Keratinocyte (primary cell): ENCODE data around the gene ARMCX2. TPM values are rescaled to one million over a fixed set of nuclear protein-coding genes. Genes with fewer than 3 reads are reported as not detected.

Experiments
- DNase-seq: peaks from one replicate; pipeline ENCODE4 v3.0.0-alpha.2; 2011; ENCODE audit warnings: low read depth, missing footprints, low spot score
- FAIRE-seq: peaks from 2 replicates; lab custom pipeline; 2011; peaks lifted over from hg19 to GRCh38; lab: Jason Lieb, UNC
- H2AFZ ChIP-seq: 2 replicates; pipeline ENCODE4 v1.6.0; 2012; ENCODE audit warnings: low read length, control low read depth, inconsistent platforms; ENCODE audit not compliant: control insufficient read depth
- H3K27ac ChIP-seq: 2 replicates; pipeline ENCODE4 v1.5.1; 2011; ENCODE audit warnings: low read length; ENCODE audit not compliant: control insufficient read depth, insufficient read depth
- H3K27me3 ChIP-seq: 3 replicates; pipeline ENCODE4 v1.6.0; 2011; ENCODE audit warnings: low read length; ENCODE audit not compliant: control insufficient read depth, insufficient read depth; ENCODE audit errors: extremely low read depth
- H3K36me3 ChIP-seq, 2 experiments: 2 replicates in 1 of 2; 3 replicates in 1 of 2; pipeline ENCODE4 v1.5.1; 2011; ENCODE audit warnings: low read length in 2 of 2, mild to moderate bottlenecking in 1 of 2; ENCODE audit not compliant: control insufficient read depth in 2 of 2, insufficient read depth in 2 of 2; ENCODE audit errors: extremely low read depth in 1 of 2
- H3K4me1 ChIP-seq: 3 replicates; pipeline ENCODE4 v1.5.1; 2011; ENCODE audit warnings: low read length; ENCODE audit not compliant: control insufficient read depth, insufficient read depth; ENCODE audit errors: extremely low read depth
- H3K4me2 ChIP-seq: 3 replicates; pipeline ENCODE4 v1.6.0; 2011; ENCODE audit warnings: low read depth, low read length; ENCODE audit not compliant: control insufficient read depth, insufficient read depth; ENCODE audit errors: extremely low read depth
- H3K4me3 ChIP-seq, 3 experiments: fragments of 200-600 bp in 1 of 3; sonication (generic) in 1 of 3; 2 replicates in 2 of 3; 3 replicates in 1 of 3; pipeline ENCODE4 v1.5.1; 2011 to 2016; ENCODE audit warnings: low read length in 3 of 3, mild to moderate bottlenecking in 3 of 3, control low read depth in 2 of 3, inconsistent platforms in 1 of 3, low read depth in 1 of 3, mixed read lengths in 1 of 3, mixed run types in 1 of 3, moderate library complexity in 1 of 3; ENCODE audit not compliant: control insufficient read depth in 2 of 3, insufficient read depth in 2 of 3; ENCODE audit errors: extremely low read depth in 1 of 3
- H3K79me2 ChIP-seq: 2 replicates; pipeline ENCODE4 v1.6.0; 2012; ENCODE audit warnings: low read length; ENCODE audit not compliant: control insufficient read depth, insufficient read depth
- H3K9ac ChIP-seq: 3 replicates; pipeline ENCODE4 v1.6.0; 2011; ENCODE audit warnings: low read length; ENCODE audit not compliant: control insufficient read depth, insufficient read depth; ENCODE audit errors: extremely low read depth
- H3K9me1 ChIP-seq: 3 replicates; pipeline ENCODE4 v1.6.0; 2011; ENCODE audit warnings: low read length; ENCODE audit not compliant: control insufficient read depth, insufficient read depth; ENCODE audit errors: extremely low read depth
- H3K9me3 ChIP-seq: 2 replicates; pipeline ENCODE4 v1.5.1; 2012; ENCODE audit warnings: low read depth, low read length; ENCODE audit not compliant: control insufficient read depth
- H4K20me1 ChIP-seq: 3 replicates; pipeline ENCODE4 v1.6.0; 2011; ENCODE audit warnings: low read length; ENCODE audit not compliant: control insufficient read depth, insufficient read depth; ENCODE audit errors: extremely low read depth
- CTCF ChIP-seq, 3 experiments: IDR thresholded peaks in 1 of 3; conservative IDR thresholded peaks in 1 of 3; optimal IDR thresholded peaks in 1 of 3; 2 replicates in 2 of 3; 3 replicates in 1 of 3; pipeline versions ENCODE3 to v1.5.1; 2011; ENCODE audit warnings: low read length in 3 of 3, mild to moderate bottlenecking in 3 of 3, moderate library complexity in 2 of 3, control low read depth in 1 of 3, inconsistent platforms in 1 of 3; ENCODE audit not compliant: insufficient read depth in 2 of 3; ENCODE audit errors: extremely low read depth in 1 of 3
- EZH2 ChIP-seq: IDR thresholded peaks from one replicate; pipeline ENCODE4 v1.6.1; 2012; ENCODE audit warnings: inconsistent platforms, mild to moderate bottlenecking, low read length, moderate library complexity
- dilution Hi-C: fragments of 300-500 bp; cut with MboI; formaldehyde crosslinking; loops from one replicate; pipeline ENCODE4 v1.7.0; 2020; ENCODE audit warnings: low sequenced_read_pairs; ENCODE audit not compliant: extremely low pct_ligation_motif_present
- polyA plus RNA-seq, 5 experiments: library from polyadenylated mRNA; depleted of rRNA in 3 of 5; stranded (reverse) in 3 of 5; stranded (forward) in 1 of 5; unstranded in 1 of 5; fragments of >200 nt; gene quantifications; 1 replicate in 1 of 5; 2 replicates in 3 of 5; 3 replicates in 1 of 5; pipeline versions ENCODE4 v1.2.1 to v1.2.3, GENCODE V29; 2011 to 2012; ENCODE audit warnings: missing spikeins in 2 of 5, low read depth in 1 of 5, low replicate concordance in 1 of 5

The ARMCX2 gene
- polyA plus RNA-seq, 1 donor (not counting 4 experiments of a cell fraction or from before 2014, with no cell fraction given), result 20.0 TPM

DNA sequence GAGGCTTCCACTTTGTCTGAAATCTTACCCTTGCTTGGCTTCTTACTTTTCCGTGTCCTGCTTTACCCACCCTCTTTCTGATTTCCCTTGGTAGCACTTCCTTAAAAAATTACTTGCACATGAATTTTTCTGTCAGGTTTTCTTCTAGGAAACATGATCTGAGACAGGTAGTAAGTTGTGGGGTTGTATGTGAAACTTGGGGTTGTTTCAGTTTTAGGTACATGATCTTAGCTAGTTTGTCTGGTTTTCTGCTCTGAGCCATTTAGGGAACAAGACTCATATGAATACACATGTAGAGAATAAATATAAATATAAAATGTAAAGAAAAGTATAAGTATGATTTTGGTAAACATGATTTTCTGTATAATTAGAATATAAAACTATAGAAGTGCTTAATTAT, 17.4 kb upstream of the ARMCX2 start:
- Histone ChIP-seq H3K9me3 (no peaks in the 10 kb centered on the region), H4K20me1 (no peaks in the 10 kb centered on the region), H3K4me2 (no peak overlapping the region), H3K36me3 (no peaks in the 10 kb centered on the region), H3K9me1 (no peaks in the 10 kb centered on the region), H2AFZ (no peak overlapping the region), H3K27ac (no peak overlapping the region), H3K79me2 (no peaks in the 10 kb centered on the region), H3K9ac (no peak overlapping the region), H3K4me1 (no peaks in the 10 kb centered on the region), H3K4me3 (no peak overlapping the region), H3K27me3 (no peaks in the 10 kb centered on the region)
- TF ChIP-seq CTCF (optimal IDR thresholded peaks at IDR 0.05 in 1 of 3, IDR thresholded peaks at IDR 0.05 in 1 of 3, conservative IDR thresholded peaks at IDR 0.05 in 1 of 3; ENCODE audit: extremely low read depth in 1 of 3, insufficient read depth in 2 of 3, low read length in 3 of 3) (no peak), EZH2 (no peak)
- dilution Hi-C loops, result no loop called here
- FAIRE-seq (no peak), DNase-seq (no peak)

- Histone ChIP-seq H3K9ac (no peak overlapping the region), H2AFZ (no peak overlapping the region), H3K27me3 (no peaks in the 10 kb centered on the region), H3K4me2 (no peak overlapping the region), H3K4me3 (no peak overlapping the region), H3K36me3 (no peaks in the 10 kb centered on the region), H3K79me2 (no peaks in the 10 kb centered on the region), H3K9me1 (no peaks in the 10 kb centered on the region), H3K27ac (no peak overlapping the region), H3K9me3 (no peaks in the 10 kb centered on the region), H3K4me1 (no peaks in the 10 kb centered on the region), H4K20me1 (no peaks in the 10 kb centered on the region)
- no peak for FAIRE-seq
- TF ChIP-seq EZH2 (no peak), CTCF (optimal IDR thresholded peaks at IDR 0.05 in 1 of 3, IDR thresholded peaks at IDR 0.05 in 1 of 3, conservative IDR thresholded peaks at IDR 0.05 in 1 of 3; ENCODE audit: extremely low read depth in 1 of 3, insufficient read depth in 2 of 3, low read length in 3 of 3) (no peak)
- dilution Hi-C loops, result no loop called here
- DNase-seq, result no peak
Observed at GRCh38 chrX:101676571-101676970, 16.9 kb upstream of the ARMCX2 start.
